Measurements from ENCODE around the gene UBL7.

DNA sequence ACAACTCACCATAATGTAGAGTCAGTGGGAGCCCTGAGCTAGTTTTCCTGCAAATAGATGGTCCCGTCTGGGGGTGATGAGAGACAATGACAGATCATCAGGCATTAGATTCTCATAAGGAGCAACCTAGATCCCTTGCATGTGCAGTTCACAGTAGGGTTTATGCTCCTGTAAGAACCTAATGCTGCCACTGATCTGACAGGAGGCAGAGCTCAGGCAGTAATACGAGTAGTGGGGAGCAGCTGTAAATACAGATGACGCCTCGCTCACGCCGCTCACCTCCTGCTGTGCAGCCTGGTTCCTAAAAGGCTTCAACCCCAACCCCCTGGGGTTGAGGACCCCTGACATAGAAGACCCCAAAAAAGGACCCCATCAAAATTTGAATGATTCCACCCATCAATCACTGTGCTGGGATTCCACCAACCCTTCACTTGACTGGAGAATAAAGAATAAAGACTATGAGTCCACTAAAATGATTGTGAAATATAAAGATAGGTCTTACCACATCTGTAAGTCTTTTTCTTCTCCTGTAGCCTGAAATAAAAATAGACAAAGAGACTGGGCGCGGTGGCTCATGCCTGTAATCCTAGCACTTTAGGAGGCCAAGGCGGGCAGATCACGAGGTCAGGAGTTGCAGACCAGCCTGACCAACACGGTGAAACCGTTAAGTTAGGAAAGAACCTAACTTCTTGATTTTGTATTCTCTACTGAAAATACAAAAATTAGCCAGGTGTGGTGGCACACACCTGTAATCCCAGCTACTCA is 9.9 kb upstream of the UBL7 start:
- TF ChIP-seq, protein P1, sequence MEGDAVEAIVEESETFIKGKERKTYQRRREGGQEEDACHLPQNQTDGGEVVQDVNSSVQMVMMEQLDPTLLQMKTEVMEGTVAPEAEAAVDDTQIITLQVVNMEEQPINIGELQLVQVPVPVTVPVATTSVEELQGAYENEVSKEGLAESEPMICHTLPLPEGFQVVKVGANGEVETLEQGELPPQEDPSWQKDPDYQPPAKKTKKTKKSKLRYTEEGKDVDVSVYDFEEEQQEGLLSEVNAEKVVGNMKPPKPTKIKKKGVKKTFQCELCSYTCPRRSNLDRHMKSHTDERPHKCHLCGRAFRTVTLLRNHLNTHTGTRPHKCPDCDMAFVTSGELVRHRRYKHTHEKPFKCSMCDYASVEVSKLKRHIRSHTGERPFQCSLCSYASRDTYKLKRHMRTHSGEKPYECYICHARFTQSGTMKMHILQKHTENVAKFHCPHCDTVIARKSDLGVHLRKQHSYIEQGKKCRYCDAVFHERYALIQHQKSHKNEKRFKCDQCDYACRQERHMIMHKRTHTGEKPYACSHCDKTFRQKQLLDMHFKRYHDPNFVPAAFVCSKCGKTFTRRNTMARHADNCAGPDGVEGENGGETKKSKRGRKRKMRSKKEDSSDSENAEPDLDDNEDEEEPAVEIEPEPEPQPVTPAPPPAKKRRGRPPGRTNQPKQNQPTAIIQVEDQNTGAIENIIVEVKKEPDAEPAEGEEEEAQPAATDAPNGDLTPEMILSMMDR (IDR thresholded peaks at IDR 0.05; ENCODE audit: low read depth, low read length, missing input control): no peak
- TF ChIP-seq, protein P2, sequence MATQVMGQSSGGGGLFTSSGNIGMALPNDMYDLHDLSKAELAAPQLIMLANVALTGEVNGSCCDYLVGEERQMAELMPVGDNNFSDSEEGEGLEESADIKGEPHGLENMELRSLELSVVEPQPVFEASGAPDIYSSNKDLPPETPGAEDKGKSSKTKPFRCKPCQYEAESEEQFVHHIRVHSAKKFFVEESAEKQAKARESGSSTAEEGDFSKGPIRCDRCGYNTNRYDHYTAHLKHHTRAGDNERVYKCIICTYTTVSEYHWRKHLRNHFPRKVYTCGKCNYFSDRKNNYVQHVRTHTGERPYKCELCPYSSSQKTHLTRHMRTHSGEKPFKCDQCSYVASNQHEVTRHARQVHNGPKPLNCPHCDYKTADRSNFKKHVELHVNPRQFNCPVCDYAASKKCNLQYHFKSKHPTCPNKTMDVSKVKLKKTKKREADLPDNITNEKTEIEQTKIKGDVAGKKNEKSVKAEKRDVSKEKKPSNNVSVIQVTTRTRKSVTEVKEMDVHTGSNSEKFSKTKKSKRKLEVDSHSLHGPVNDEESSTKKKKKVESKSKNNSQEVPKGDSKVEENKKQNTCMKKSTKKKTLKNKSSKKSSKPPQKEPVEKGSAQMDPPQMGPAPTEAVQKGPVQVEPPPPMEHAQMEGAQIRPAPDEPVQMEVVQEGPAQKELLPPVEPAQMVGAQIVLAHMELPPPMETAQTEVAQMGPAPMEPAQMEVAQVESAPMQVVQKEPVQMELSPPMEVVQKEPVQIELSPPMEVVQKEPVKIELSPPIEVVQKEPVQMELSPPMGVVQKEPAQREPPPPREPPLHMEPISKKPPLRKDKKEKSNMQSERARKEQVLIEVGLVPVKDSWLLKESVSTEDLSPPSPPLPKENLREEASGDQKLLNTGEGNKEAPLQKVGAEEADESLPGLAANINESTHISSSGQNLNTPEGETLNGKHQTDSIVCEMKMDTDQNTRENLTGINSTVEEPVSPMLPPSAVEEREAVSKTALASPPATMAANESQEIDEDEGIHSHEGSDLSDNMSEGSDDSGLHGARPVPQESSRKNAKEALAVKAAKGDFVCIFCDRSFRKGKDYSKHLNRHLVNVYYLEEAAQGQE (IDR thresholded peaks at IDR 0.05): no peak
